Measurements from ENCODE around the gene CORO2B.

Gene CORO2B

DNA sequence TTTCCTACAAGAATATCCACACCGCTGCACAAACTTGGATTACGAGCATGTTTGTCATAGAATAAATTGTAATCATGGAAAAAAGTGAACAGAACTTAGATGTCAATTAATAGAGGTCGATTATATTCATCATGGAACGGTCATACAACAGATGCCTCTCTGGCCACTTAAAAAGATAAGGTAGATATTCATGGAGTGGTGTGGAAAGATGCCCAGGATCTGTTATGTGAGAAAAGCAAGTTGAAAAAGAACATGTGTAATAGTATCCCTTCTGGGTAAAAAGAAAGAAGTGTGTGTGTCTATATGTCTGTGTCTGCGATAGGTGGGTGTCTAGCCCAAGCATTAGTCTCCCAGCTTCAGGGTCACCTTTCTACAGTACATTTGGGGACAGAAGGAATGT lies 128.6 kb downstream of the CORO2B start:
- no peak for DNase-seq

DNA sequence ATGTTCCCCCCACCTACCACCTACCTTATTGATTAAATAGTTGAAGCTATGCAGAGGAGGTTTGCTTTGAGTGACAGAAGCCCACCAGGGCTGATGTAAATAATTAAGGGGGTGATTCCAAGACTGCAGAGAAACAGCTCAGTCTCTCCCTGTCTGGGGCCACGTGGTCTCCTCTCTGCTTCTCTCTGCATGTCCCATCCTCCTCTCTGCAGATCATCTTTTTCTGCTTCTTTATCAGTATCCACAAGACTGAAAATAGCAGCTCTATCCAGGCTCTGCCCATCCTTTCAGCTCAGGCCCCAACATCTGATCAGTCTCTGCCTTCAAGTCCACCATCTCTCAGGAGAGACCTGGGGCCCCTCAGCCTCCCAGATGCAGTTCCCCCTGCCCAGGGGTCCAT lies 131.1 kb downstream of the CORO2B start:
- DNase-seq, result no peak

DNA sequence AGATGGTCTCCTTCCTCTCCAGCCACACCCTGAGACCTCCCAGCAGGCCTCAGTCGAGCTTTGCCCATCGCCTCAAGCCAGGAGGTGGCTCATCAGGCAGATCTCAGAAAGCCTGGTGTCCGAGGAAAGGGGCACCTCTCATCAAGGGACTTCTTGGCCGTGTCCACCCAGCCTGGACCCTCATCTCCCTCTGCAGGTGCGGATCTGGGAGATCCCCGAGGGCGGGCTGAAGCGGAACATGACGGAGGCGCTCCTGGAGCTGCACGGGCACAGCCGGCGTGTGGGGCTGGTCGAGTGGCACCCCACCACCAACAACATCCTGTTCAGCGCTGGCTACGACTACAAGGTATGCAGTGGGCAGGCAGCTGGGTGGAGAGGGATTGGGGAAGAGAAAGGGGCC lies 131.7 kb downstream of the CORO2B start:
- no peak for DNase-seq

DNA sequence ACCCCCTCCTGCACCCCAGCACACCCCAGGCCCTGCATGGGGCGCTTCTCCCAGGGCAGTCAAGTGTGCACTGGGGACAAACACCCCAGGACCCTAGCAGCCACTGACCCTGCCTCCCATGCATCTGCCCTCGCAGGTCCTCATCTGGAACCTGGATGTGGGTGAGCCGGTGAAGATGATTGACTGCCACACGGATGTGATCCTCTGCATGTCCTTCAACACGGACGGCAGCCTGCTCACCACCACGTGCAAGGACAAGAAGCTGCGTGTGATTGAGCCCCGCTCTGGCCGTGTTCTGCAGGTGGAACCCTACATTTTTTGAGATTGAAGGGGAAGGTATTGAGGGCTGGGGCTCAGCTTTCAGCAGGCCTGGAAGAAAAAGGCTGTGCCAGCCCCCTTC lies 132.6 kb downstream of the CORO2B start:
- DNase-seq, result no peak

DNA sequence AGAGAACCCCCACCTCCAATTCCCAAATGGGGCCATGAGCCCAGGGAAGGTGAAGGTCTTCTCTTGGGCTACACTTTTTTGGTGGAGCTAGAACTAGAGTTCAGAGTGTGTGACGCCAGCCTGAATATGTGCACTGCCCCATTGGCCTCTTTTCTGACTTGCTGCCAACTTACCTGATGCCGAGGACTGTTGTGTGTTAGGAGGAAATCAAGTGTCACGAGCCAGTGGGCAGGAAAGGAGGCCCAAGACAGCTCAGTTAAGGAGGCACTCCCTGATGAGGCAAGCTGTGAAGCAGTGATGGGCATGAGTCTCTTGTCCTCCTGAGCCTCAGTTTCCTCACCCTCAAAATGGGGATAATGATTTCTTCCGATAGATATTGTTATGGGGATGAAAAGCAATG lies 134.1 kb downstream of the CORO2B start:
- DNase-seq, result no peak

DNA sequence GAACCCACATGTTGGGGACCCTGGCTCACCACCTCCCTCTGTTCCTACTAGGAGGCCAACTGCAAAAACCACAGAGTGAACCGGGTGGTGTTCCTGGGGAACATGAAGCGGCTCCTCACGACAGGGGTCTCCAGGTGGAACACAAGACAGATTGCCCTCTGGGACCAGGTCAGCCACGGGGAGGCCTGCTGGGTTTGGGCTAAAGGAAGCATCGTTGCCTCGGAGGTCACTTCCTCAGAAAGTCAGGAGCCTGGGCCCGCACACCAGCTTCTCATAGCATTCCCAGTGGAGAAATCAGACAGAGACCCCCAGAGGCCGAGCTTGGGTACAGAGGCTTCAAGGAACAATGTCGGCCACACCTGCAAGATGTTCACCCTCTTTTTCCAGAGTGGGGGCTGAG lies 135.1 kb downstream of the CORO2B start:
- no peak for DNase-seq

DNA sequence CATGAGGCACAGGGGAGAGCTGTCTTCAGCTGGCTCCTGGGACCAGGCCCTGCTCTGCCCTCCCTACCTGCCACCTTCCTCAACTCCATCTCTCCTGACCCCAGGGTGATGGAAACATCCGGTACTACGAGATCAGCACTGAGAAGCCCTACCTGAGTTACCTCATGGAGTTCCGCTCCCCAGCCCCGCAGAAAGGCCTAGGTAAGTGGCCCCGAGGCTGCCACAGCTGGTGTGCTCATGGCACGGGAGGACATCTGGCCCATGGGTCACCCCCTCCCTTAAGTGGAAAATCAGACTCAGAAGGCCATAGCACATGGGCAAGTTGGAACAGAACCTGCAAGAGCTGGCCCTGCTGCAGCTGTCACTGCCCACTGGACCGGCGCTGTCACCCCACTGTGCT lies 136.3 kb downstream of the CORO2B start:
- DNase-seq, result no peak

DNA sequence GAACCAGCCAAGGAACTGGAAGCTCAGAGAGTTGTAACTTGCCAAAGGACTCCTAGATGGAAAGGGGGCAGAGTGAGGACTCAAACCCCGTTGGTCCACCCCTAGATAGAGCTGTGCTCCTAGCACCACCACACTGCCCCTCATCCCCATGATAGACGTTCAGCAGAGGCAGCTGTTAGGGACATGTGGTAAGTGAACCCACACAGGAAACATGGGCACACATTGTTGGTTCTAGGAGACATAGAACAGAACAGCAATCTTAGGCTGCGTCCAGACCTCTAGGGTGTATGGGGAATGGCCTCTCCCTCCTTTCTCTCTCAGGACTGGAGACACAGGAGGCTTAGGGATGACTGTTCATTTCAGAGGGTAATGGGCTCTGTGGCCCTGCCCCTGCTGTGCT lies 139.2 kb downstream of the CORO2B start:
- no peak for DNase-seq

DNA sequence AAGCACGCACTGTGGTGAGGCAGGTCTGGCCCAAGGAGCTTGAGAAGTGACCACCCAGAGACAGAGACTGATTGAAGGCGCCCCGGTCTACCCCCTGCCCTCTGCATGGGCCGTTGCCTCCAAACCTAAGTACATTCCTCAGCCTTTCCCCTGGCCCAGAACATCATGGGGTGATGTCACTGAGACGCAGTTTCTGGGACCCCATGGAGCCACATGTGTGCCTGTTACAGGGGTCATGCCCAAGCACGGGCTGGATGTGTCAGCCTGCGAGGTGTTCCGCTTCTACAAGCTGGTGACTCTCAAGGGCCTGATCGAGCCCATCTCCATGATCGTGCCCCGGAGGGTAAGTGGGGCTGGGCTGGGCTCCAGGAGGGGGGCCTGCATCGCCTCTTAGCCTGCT lies 139.7 kb downstream of the CORO2B start:
- DNase-seq, result no peak

DNA sequence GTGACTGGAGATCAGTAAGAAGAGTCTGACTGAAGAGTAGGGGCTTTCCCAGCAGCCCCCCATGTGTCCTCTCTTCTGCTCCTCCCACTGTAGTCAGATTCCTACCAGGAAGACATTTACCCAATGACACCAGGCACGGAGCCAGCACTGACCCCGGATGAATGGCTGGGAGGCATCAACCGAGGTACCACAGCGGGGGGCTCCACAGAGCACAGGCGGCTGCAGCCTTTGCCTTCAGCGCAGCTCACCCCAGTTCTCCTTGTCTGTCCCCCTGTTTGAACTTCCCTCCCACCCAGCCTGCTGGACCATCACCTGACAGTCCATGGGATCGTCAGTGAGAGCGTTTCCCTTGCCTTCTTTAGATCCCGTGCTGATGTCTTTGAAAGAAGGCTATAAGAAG lies 140.3 kb downstream of the CORO2B start:
- DNase-seq, result no peak

DNA sequence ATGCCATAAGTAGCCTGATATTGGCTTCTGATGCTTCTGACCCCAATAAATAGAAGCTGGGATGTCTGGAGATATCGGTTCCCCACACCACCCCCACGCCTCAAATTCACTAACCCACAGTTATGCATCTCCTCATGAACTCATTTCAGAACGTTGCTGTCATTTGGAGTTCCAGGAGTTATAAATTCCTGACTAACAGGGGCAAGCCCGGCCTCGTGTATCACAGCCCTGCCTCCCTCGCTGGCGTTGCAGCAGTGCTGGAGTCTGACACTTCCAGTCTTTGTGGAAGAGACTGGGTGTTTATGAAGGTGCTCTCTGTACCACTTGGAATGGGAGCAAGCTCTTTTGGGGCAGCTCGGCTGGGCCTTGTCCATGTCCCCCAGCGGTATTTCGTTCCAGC lies 140.9 kb downstream of the CORO2B start:
- no peak for DNase-seq

DNA sequence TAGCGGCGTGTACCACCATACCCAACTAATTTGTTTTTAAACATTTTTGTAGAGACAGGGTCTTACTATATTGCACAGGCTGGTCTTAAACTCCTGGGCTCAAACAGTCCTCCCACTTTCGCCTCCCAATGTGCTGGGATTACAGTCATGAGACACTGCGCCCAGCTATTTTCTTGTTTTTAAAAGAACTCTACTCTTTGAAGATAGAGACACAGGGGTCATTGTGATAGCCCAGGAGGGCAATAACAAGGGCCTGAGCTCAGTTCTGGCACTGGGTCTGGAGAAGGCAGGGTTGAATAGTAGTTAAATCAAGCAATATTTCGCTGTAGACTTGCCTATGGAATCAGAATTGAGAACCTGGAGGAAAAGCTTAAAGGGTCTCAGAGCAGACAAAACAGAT lies 143.1 kb downstream of the CORO2B start:
- DNase-seq, result no peak

DNA sequence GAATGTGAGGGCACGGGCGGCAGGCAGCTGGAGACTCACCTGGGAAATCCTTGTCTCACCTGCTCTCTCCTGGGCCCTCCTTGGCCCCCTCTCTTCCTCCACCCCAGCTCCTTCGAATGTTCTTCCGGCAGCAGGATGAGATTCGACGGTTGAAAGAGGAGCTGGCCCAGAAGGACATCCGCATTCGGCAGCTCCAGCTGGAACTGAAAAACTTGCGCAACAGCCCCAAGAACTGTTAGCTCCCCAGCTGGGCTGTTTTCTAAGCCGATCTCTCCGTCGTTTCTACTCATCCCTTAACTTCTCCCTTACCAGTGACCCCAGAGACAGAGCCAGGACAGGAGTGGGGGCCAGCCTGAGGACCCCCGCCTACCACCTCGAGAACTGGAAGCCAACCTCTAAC lies 146.9 kb downstream of the CORO2B start:
- DNase-seq, result no peak

DNA sequence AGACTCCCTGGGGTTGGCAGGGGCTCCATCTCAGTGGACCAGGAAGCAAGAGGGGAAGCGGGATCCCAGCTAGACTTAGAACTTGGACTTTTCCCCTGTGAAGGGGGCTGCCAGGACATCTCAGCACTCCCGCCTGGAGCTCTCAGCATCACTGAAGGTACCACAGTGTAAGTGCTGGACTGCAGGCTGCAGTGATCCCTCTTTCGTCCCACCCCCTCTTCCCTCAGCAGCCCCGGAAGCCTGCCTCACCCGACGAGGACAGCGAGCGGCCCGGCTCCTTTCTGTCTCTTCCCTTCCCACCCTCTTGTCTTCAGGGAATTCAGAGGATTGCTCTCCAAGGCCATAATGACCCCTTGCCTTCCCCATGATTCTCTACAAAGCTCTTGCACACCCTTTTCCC lies 147.5 kb downstream of the CORO2B start:
- no peak for DNase-seq

DNA sequence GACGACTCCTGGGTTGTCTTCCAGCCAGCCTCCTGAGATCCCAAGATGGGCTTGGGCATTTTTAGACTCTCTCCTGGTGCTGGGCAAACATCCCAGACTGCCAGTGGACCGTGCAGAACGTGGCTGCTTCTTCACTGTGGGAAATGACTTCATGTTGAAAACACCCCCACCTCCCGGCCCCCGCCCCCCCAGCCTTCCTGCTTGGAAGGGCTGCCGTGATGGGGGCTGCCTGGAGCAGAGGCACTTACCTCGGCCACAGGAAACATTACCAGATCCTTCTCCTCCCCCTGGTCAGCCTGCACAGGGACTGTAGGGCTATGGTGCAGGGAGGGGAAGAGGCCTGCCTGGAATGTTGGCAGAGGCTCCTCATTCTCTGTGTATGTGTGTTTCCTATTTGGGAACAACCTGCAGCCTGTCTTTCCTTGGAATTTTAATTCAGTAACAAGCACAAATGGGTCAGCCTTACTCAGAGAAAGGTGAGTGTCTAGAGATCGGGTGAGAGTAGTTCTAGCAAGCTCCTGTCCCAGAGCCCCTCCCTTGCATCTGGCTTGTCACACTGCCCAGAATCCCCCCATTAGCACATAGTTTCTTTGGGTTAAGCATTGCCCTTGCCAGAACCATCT lies 151.1 kb downstream of the CORO2B start:
- DNase-seq, result no peak

DNA sequence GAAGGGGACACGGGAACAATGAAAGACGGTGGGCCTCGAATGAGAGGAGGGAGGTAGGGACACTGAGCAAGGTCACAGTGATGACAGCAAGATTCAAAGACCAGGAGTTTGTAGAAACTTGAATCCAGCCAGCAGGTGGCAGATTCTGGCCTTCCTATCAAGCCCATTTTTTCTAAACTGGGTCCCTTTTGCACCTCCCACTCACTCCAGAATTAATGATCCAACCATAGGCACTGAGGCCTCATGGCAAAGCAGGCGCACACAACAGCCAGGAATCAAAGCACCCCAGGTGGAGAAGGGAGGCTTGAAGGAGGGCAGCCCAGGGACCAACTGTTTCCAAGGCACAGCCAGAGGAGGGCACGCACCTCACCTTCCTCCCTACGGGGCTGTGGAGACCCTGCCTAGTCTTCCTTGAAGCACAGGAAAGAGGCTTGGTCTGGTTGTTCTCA lies 151.7 kb downstream of the CORO2B start:
- DNase-seq, result no peak

DNA sequence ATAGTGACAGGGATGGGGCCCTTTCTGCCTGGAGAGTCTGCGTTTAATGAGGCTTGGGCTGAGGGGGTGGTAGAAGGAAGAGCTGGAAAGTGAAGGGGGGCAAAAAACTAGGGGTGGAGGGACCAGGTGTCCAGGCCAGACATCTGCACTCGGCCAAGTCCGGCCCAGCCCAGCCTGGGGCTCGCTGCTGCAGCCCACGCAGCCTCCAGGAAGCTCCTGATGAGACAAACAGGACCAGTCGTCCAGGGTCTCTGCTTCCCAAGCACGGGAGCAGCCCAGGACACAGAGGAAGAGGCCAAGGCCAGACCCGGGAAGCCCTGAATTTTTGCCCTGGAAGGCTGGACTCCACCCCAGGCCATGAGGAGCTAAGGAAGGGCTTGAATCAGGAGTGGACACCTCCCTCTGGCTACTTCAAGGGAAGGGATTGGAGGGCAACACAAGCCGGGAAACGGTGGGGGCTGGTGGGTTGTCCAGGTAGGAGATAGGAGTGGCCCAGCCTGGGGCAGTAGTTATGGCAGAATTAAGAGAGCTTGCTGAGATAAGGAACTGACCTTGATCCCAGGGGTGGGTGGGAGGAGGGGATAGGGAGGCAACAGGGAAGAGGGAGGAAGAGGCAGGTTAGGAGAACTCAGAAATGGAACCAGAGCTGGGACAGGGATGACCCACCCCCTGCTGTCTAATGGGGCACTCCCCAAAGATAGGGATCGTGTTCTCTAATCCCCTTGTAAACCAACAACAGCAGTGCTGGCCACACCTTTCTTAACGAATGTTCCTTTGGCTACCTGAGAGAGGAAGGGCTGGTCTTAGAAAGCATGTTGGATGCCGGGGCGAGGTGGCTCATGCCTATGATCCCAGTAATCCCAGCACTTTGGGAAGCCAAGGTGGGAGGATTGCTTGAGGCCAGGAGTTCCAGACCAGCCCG lies 152.4 kb downstream of the CORO2B start:
- DNase-seq, result no peak

DNA sequence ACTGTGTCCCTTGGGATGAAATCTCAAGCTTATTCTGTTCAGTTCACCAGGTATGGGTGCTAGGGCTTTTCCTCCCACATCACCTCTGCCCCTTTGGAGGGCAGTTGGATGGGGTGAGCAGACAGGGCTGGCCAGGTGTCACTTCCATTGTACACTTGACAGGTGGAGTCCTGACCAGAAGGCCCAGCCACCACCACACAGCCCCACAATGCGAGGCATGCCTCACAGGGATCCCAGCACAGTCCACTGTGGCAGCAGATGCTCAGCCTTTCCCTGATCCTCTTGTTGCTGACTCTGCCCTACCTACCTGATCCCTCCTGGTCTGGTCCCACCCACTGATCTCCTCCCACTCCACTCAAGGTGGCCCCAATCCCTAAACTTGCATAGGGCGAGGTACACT lies 153.7 kb downstream of the CORO2B start:
- no peak for DNase-seq

DNA sequence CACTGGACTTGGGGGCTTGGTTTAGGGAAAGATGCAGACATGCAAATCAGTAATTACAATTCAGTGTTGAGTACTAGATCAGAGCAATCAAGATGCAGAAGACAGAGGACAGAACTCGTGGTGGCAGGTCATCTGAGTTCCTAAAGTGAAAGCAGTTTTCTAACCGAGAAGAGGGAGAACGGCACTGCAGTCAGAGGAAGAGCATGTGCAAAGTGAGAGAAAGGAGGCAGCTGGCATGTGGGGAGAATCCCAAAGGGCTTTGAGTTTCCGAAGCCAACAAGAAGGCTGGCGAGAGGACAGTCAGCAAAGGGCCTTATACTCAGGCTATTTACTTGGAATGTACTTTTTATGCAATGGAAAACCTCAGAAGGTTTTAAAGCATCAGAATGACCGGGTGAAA lies 154.9 kb downstream of the CORO2B start:
- DNase-seq, result no peak

DNA sequence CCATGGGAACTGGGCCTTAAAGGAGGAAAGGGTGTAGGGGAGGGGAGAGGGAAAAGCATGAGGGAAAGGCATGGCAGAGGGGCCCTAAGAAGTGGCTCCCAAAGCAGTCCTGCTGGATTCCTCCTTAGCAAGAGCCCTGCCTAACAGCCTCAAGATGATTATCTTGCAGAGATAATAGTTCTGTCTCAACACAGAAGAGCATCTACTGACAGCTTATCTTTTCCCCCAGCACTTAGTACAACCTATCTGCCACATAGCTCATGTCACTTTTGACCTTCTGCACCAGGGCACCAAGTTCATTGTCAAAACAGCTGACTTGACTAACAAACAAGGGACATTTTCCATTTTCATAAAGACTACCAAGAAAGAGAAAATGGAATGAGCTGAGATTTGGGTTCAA lies 155.6 kb downstream of the CORO2B start:
- no peak for DNase-seq

DNA sequence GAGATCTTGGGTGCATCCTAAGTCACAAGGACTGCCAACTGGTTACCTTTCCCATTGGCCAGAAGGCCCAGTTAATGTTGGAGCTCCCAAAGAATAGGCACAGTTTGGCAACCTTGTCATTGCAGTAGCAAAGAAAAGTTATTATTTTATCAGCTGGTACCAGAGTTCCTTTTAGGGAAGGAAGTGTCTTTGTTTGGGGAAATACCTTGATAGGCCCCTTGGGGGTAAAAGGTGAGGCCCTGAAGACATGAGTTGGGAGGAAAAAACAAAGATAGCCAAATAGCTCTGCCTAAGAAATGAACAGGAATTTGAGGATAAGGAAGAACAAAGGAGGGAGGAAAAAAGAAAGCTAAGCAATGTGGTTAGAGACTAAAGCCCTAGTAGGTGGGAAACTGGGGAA lies 156.1 kb downstream of the CORO2B start:
- DNase-seq, result no peak

DNA sequence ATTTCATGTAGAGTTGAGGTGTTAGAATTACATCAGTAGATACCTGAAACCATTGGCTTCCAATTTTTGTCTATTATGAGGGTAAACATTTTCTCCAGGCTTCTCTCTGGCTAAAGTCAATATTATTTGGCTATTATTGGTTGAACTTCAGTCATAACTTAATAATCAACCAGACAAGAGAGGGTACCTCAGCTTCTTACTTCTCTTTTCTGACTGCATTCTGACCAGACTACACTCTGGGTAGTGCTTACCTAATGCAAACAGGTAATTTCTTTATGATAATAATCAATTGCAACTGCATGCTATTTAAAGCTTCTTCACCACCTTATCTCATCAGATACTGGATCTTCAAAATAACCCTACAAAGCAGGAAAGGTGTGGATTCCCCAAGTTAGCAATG lies 156.8 kb downstream of the CORO2B start:
- no peak for DNase-seq

DNA sequence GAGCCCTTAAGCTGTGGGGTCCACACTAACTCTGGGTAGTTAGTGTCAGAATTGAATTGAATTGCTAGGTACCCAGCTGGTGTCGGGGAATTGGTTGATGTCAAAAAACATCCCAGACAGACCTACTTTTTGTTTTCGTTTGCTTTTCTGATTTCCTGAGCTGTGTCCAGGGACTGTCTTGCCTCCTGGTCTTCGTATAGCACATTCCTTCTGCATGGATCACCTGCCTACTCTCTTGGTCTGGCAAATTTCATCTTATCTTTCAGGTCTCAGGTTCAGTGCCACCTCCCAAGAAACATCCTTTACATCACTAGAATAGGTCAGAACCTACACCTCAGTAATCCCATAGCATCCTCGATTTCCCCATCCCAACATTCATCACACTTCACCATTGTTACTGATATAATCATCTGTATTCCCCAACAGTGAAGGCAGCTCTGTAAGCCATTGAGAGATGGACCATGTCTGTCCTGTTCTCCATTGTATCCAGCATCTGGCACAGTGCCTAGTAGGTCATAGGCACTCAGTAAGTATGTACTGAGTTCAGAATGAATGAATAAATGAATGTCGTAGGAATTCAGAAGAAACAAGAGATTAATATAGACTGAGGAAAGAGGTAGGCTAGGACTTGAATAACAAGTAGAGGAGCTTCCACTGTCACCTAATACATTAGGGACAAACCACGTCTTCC lies 160.7 kb downstream of the CORO2B start:
- DNase-seq, result no peak

DNA sequence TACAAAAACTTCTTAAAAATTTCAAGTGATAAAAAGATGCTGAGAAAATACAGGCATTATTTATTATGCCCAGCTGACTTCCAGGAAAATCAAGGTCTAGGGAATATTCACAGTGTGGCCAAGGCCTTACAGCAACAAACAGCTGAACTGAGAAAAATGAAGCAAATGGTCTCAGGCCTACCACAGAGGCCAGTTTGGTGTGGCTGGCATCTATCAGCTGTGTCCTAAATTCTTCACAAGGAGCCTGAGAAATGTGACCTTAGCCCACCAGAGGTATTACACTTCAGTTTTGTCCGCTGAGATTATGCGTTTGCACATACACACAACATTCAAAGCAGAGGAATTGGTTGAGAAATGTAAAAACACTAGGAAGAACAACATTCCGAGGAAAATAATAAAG lies 164.5 kb downstream of the CORO2B start:
- DNase-seq, result no peak
